ENCODE results near the gene KRT10. TPM values are rescaled to one million over a fixed set of nuclear protein-coding genes. Genes with fewer than 3 reads are reported as not detected.

Gene KRT10
- total RNA-seq, 2 donors from 2014 or later: 5.8 to 23.6 TPM

GRCh38 chr17:40854175-40854814, 31.9 kb upstream of the KRT10 start:
- DNase-seq (ENCODE audit: low spot score): no peak
- intact Hi-C loops (cut with DNase I): no loop called here
- TF ChIP-seq POLR2A (IDR thresholded peaks at IDR 0.05): no peak
- no peak for TF ChIP-seq CTCF (IDR thresholded peaks at IDR 0.05)
- TF ChIP-seq POLR2AphosphoS5 (IDR thresholded peaks at IDR 0.05): peak; percentile 33
- H3K9me3 ChIP-seq: no peaks in the 10 kb centered on the region
- H3K27me3 ChIP-seq (replicated peaks; ENCODE audit: insufficient read depth): no peaks in the 10 kb centered on the region
- H3K4me1 ChIP-seq (replicated peaks): no peaks in the 10 kb centered on the region
- no peaks in the 10 kb centered on the region for H3K36me3 ChIP-seq
- H3K27ac ChIP-seq: no peak overlapping the region
- H3K4me3 ChIP-seq: no peak overlapping the region
- WGBS: 43% methylated on average over 6 of the region's 6 CpGs

- Histone ChIP-seq H3K27ac (no peak overlapping the region), H3K27me3 (replicated peaks; ENCODE audit: insufficient read depth) (no peaks in the 10 kb centered on the region), H3K4me1 (replicated peaks) (no peaks in the 10 kb centered on the region), H3K4me3 (no peak overlapping the region), H3K9me3 (no peaks in the 10 kb centered on the region), H3K36me3 (no peaks in the 10 kb centered on the region)
- WGBS: 74% methylated on average over 1 of the region's 1 CpG
- intact Hi-C loops (cut with DNase I): no loop called here
- DNase-seq (ENCODE audit: low spot score): no peak
- no peak for TF ChIP-seq CTCF (IDR thresholded peaks at IDR 0.05)
- TF ChIP-seq POLR2A (IDR thresholded peaks at IDR 0.05): no peak
- no peak for TF ChIP-seq POLR2AphosphoS5 (IDR thresholded peaks at IDR 0.05)
These were observed 29.9 kb upstream of the KRT10 start for GRCh38 chr17:40852364-40852763.

- no peaks in the 10 kb centered on the region for H3K27me3 ChIP-seq (replicated peaks; ENCODE audit: insufficient read depth)
- H3K36me3 ChIP-seq: no peaks in the 10 kb centered on the region
- no peak overlapping the region for H3K27ac ChIP-seq
- no peak for TF ChIP-seq POLR2AphosphoS5 (IDR thresholded peaks at IDR 0.05)
- TF ChIP-seq CTCF (IDR thresholded peaks at IDR 0.05): no peak
- TF ChIP-seq POLR2A (IDR thresholded peaks at IDR 0.05): no peak
- 92% methylated on average over 3 of the region's 3 CpGs for WGBS
- H3K9me3 ChIP-seq: no peaks in the 10 kb centered on the region
- no peak for DNase-seq (ENCODE audit: low spot score)
- H3K4me3 ChIP-seq: no peak overlapping the region
- intact Hi-C loops (cut with DNase I): no loop called here
- H3K4me1 ChIP-seq (replicated peaks): no peaks in the 10 kb centered on the region
These were observed 28.0 kb upstream of the KRT10 start for GRCh38 chr17:40850293-40850972.

- Histone ChIP-seq H3K4me1 (replicated peaks) (no peaks in the 10 kb centered on the region), H3K27ac (no peak overlapping the region), H3K27me3 (replicated peaks; ENCODE audit: insufficient read depth) (no peaks in the 10 kb centered on the region), H3K4me3 (no peak overlapping the region), H3K9me3 (no peaks in the 10 kb centered on the region), H3K36me3 (no peaks in the 10 kb centered on the region)
- 84% methylated on average over 4 of the region's 4 CpGs for WGBS
- TF ChIP-seq CTCF (IDR thresholded peaks at IDR 0.05) (no peak), POLR2A (IDR thresholded peaks at IDR 0.05) (no peak), POLR2AphosphoS5 (IDR thresholded peaks at IDR 0.05) (no peak)
- intact Hi-C loops (cut with DNase I): no loop called here
- no peak for DNase-seq (ENCODE audit: low spot score)
These were observed 27.3 kb upstream of the KRT10 start for GRCh38 chr17:40849723-40850122.

Measured in prostate gland (tissue), 2 donors.